ENCODE measurements around the gene LCMT1.

The LCMT1 gene

DNA sequence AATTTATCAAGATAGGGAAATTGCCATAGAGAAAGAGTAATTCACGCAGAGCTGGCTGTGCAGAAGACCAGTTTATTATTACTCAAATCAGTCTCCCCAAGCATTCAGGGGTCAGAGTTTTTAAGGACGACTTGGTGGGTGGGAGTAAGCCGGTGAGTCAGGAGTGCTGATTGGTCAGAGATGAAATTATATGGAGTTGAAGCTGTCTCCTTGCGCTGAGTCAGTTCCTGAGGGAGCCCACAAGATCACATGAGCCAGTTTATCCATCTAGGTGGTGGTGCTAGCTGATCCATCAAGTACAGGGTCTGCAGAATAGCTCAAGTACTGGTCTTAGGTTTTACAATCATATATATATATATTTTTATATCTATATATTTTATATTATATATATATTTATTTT is 99.2 kb downstream of the LCMT1 start:
- no peaks in the 10 kb centered on the region for H4K20me1 ChIP-seq
- no peaks in the 10 kb centered on the region for H3K27me3 ChIP-seq
- no peak overlapping the region for H3K9ac ChIP-seq
- peaks cover 0 to 4% (median 0%) of the 10 kb centered on the region in 10 experiments; a peak in 1 of 20 replicates for H3K4me1 ChIP-seq
- no peak for TF ChIP-seq Cebpa-rat (IDR thresholded peaks at IDR 0.05)
- H3K36me3 ChIP-seq = no peaks in the 10 kb centered on the region
- no peak overlapping the region for H3K27ac ChIP-seq
- H3K9me3 ChIP-seq (replicated peaks in 1 of 11) = no peaks in the 10 kb centered on the region
- H3K4me2 ChIP-seq = peak overlapping the region in 2 of 11 experiments; percentile 35 to 53; a peak in 2 of 22 replicates
- no peak overlapping the region for H3K4me3 ChIP-seq

DNA sequence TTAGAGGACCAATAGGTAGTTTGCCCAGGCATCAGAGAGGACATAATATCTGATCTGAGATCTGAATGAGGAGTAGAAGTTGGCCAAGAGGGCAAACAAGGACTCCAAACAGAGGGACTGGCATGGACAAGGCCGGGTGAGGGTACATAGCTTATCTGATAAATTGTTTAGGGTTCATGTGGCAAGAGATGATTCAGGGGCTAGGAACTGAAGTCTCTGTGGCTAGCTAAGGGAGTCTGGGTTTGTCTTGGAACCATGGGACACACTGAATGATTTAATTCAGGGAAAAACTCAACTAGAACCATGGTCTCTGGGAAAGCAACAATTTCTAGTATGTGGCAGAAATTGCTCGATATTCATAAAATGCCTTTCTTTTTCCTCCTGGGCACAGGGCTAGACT is 101.1 kb downstream of the LCMT1 start:
- Histone ChIP-seq H3K36me3 (no peaks in the 10 kb centered on the region), H3K27ac (no peak overlapping the region), H3K4me3 (no peak overlapping the region), H3K4me1 (peaks cover 0 to 4% (median 0%) of the 10 kb centered on the region in 10 experiments; a peak in 1 of 20 replicates), H3K9me3 (replicated peaks in 1 of 11) (no peaks in the 10 kb centered on the region), H3K4me2 (no peak overlapping the region), H4K20me1 (no peaks in the 10 kb centered on the region), H3K27me3 (no peaks in the 10 kb centered on the region), H3K9ac (no peak overlapping the region)
- TF ChIP-seq Cebpa-rat (IDR thresholded peaks at IDR 0.05) = no peak

DNA sequence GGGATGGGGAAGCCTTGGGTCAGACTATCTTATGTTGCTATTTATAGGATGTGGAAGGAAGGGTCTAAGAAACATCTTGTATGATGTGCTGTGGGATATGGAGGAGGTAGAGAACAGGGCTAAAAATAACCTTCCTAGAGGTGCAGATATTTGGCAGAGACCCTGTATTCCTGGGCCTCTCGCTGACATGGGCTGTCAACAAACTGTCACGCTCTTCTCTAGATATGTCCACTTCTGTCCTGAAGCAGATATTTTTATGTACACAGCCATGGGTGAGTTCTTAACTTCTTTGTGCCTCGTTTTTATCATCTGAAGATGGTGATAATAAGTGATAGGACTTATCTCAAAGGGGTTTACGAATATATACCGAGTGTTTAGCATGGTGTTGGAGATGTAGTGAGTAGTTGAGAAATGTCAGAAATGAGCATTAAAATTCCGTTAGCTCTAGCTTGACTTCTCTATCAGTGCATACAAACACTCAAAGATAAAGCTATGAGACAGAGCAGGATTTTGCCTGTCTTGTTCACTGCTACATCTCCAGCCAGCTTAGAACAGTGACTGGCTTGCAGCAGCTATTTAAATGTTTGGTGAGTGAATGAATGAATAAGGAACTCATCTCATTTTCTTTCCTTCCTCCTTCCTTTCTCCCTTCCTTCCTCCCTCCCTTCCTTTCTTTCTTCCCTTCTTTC is 102.3 kb downstream of the LCMT1 start:
- H3K4me2 ChIP-seq = no peak overlapping the region
- H3K9ac ChIP-seq = no peak overlapping the region
- peaks cover 0 to 4% (median 0%) of the 10 kb centered on the region in 10 experiments; a peak in 1 of 20 replicates for H3K4me1 ChIP-seq
- no peaks in the 10 kb centered on the region for H3K36me3 ChIP-seq
- H3K9me3 ChIP-seq (replicated peaks in 1 of 11) = no peaks in the 10 kb centered on the region
- no peak overlapping the region for H3K27ac ChIP-seq
- no peak for TF ChIP-seq Cebpa-rat (IDR thresholded peaks at IDR 0.05)
- no peaks in the 10 kb centered on the region for H4K20me1 ChIP-seq
- H3K4me3 ChIP-seq = no peak overlapping the region
- H3K27me3 ChIP-seq = no peaks in the 10 kb centered on the region

DNA sequence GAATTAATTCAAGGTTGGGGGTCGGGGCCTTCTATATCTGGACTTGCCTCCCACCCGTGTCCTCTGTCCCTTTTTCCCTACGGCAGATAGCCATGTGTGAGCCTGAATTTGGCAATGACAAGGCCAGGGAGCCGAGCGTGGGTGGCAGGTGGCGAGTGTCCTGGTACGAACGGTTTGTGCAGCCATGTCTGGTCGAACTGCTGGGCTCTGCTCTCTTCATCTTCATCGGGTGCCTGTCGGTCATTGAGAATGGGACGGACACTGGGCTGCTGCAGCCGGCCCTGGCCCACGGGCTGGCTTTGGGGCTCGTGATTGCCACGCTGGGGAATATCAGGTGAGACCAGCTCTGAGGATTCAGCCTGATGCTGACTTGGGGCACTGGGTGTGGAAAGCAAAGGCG is 105.6 kb downstream of the LCMT1 start:
- Histone ChIP-seq H3K9me3 (replicated peaks in 1 of 11) (no peaks in the 10 kb centered on the region), H4K20me1 (no peaks in the 10 kb centered on the region), H3K27ac (no peak overlapping the region), H3K4me1 (peaks cover 0 to 5% (median 0%) of the 10 kb centered on the region in 10 experiments; a peak in 1 of 20 replicates), H3K27me3 (no peaks in the 10 kb centered on the region), H3K4me3 (no peak overlapping the region), H3K9ac (no peak overlapping the region), H3K4me2 (no peak overlapping the region), H3K36me3 (no peaks in the 10 kb centered on the region)
- TF ChIP-seq Cebpa-rat (IDR thresholded peaks at IDR 0.05) = no peak

DNA sequence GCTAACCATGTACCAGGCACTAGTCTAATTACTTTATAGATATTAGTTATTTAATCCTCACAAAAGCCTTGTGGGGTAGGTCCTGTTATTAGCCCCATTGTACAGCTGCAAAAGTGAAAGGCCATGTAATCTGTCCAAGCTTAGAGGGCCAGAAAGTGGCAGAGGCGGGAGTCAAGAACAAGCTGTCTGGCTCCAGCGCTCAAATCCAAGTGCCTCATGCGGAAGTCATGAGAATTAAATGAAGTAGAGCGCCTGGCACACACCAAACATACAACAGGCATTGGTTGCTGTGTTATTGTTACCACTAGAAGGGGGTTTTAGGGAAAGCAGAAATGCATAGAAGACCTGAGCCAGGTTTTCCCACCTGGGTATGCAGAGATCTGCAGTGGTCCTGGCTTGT is 106.4 kb downstream of the LCMT1 start:
- H3K9me3 ChIP-seq (replicated peaks in 1 of 11) = no peaks in the 10 kb centered on the region
- H3K9ac ChIP-seq = no peak overlapping the region
- no peak for TF ChIP-seq Cebpa-rat (IDR thresholded peaks at IDR 0.05)

DNA sequence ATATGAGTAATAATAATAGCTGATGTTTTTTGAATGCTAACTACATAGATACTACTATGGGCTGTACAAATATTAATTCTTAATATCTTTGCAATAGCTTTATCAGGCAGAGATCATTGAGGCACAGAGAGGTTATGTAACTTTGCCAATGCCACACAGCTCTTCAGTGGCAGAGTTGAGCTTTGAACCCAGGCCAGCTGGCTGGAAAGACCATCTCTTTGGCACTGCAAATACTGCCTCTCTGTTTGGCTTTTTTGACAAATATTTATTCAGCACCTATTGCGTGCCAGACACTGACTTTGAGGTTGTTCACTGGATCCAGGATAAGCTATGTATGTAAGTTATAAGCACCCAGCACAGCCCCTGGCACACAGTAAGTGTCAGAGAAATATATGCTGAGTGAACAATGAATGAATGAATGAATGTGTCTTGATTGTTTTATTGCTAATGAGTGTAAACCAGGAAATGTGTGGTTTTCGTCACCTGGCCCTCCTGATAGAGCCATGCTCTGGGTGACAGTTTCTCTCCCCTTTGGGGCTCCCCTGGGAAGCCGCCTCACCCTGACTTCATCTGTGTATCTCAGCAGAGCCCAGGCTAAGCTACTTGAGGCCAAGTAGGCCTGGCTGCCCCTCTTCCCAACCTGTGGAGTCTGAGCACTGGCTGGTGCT is 107.7 kb downstream of the LCMT1 start:
- no peak overlapping the region for H3K4me2 ChIP-seq
- H3K27me3 ChIP-seq = no peaks in the 10 kb centered on the region
- no peak overlapping the region for H3K27ac ChIP-seq
- H3K4me3 ChIP-seq = no peak overlapping the region
- no peaks in the 10 kb centered on the region for H4K20me1 ChIP-seq
- H3K9ac ChIP-seq = no peak overlapping the region
- TF ChIP-seq Cebpa-rat (IDR thresholded peaks at IDR 0.05) = no peak
- no peaks in the 10 kb centered on the region for H3K9me3 ChIP-seq (replicated peaks in 1 of 11)
- no peaks in the 10 kb centered on the region for H3K36me3 ChIP-seq
- H3K4me1 ChIP-seq = peaks cover 0 to 5% (median 0%) of the 10 kb centered on the region in 10 experiments; a peak in 1 of 20 replicates

More for the DNA sequence above, 106.4 kb downstream of the LCMT1 start:
- H3K27ac ChIP-seq = no peak overlapping the region
- peaks cover 0 to 5% (median 0%) of the 10 kb centered on the region in 10 experiments; a peak in 1 of 20 replicates for H3K4me1 ChIP-seq
- H3K4me2 ChIP-seq = no peak overlapping the region
- H3K27me3 ChIP-seq = no peaks in the 10 kb centered on the region
- no peak overlapping the region for H3K4me3 ChIP-seq
- no peaks in the 10 kb centered on the region for H4K20me1 ChIP-seq
- H3K36me3 ChIP-seq = no peaks in the 10 kb centered on the region

DNA sequence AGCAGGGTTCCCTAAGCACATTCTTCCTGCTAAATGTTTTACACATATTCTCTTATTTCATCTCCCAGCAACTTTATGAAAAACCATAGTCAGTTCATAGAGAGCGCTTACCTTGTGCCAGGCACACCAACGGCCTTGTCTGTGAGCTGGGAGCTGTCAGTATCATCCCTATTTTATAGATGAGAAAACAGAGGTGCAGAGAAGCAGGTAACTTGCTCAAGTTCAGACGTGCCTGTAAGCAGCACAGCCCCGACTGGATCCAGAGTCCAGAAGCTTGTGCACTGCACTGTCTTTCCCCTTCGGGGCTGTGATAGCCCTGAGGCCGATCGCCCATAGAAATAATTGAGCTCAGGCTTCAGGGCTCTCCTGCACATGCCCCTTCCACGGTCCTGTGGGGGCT is 111.4 kb downstream of the LCMT1 start:
- Histone ChIP-seq H4K20me1 (no peaks in the 10 kb centered on the region), H3K4me2 (no peak overlapping the region), H3K36me3 (no peaks in the 10 kb centered on the region), H3K9ac (no peak overlapping the region), H3K27me3 (no peaks in the 10 kb centered on the region), H3K27ac (no peak overlapping the region), H3K4me3 (no peak overlapping the region), H3K9me3 (replicated peaks in 1 of 11) (no peaks in the 10 kb centered on the region), H3K4me1 (peaks cover 0 to 8% (median 0%) of the 10 kb centered on the region in 10 experiments; a peak in 2 of 20 replicates)
- TF ChIP-seq Cebpa-rat (IDR thresholded peaks at IDR 0.05) = no peak

DNA sequence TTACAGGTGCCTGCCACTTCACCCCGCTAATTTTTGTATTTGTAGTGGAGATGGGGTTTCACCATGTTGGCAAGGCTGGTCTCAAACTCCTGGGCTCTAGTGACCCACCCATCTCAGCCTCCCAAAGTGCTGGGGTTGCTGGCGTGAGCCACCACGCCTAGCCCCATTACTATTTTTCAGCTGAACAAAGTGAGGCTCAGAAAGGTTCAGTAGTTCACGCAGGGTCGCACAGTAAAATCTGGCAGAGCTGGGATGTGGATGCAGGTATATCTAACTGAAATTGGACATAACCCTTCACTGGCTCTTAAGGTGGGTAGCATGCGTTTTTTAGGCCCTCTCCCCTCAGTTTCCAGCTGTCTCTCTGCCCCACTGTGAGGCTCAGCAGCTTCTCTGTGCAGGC is 112.4 kb downstream of the LCMT1 start:
- Histone ChIP-seq H3K36me3 (no peaks in the 10 kb centered on the region), H3K9ac (no peak overlapping the region), H3K4me2 (no peak overlapping the region), H3K27me3 (no peaks in the 10 kb centered on the region), H4K20me1 (no peaks in the 10 kb centered on the region), H3K27ac (no peak overlapping the region), H3K9me3 (replicated peaks in 1 of 11) (no peaks in the 10 kb centered on the region), H3K4me1 (peaks cover 0 to 12% (median 0%) of the 10 kb centered on the region in 10 experiments; a peak in 2 of 20 replicates), H3K4me3 (no peak overlapping the region)
- TF ChIP-seq Cebpa-rat (IDR thresholded peaks at IDR 0.05) = no peak

DNA sequence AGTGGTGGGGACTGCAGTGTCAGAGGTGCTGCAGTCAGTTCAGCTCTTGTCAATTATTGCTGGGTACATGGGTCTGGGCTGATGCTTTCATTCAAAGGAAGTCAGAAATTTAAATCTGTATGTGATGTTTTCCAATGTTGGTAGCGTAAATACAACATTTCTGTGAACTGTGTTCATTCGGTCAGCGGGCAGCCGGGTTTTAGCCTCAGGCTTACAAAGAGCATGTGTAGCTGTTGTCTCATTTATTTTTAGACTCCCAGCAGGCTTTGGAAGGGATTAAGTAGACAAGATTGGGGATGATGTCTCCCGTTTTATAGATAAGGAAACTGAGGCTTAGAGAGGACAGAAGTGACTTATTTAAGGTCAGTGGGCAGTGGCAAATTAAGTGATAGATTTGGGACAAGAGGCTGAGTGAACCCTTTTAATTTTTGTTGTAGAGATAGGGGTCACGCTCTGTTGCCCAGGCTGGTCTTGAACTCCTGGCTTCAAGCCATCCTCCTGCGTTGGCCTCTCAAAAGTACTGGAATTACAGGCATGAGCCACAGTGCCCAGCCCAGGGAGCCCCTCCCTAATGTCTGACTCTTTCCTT is 113.3 kb downstream of the LCMT1 start:
- no peaks in the 10 kb centered on the region for H3K9me3 ChIP-seq (replicated peaks in 1 of 11)
- no peak overlapping the region for H3K9ac ChIP-seq
- H4K20me1 ChIP-seq = no peaks in the 10 kb centered on the region
- peaks cover 0 to 9% (median 0%) of the 10 kb centered on the region in 10 experiments; a peak in 1 of 20 replicates for H3K4me1 ChIP-seq
- H3K4me2 ChIP-seq = no peak overlapping the region
- no peak overlapping the region for H3K27ac ChIP-seq
- no peaks in the 10 kb centered on the region for H3K36me3 ChIP-seq
- no peak overlapping the region for H3K4me3 ChIP-seq
- no peak for TF ChIP-seq Cebpa-rat (IDR thresholded peaks at IDR 0.05)
- H3K27me3 ChIP-seq = no peaks in the 10 kb centered on the region

Measured in BLaER1 treated with 17β-estradiol and CSF1 and Interleukin-3, amounts not matched to agents 10 nM and 100 nM (cell line).